Type B pancreatic cell (in vitro differentiated cells): ENCODE data around the gene FAM174C. TPM values are rescaled to one million over a fixed set of nuclear protein-coding genes. Genes with fewer than 3 reads are reported as not detected.

ENCODE experiments used
- DNase-seq: peaks from one replicate; pipeline ENCODE4 v3.0.0; 2021; ENCODE audit warnings: mixed read lengths; ENCODE audit not compliant: unreplicated experiment; ENCODE audit errors: extremely low spot score
- H3K27ac Mint-ChIP-seq: 2 replicates; pipeline ENCODE4 v1.8.0; 2021; ENCODE audit warnings: mild to moderate bottlenecking, mixed read lengths
- H3K27me3 Mint-ChIP-seq: 2 replicates; pipeline ENCODE4 v1.8.0; 2021; ENCODE audit warnings: mixed read lengths
- H3K36me3 Mint-ChIP-seq: 2 replicates; pipeline ENCODE4 v1.8.0; 2021; ENCODE audit warnings: mixed read lengths
- H3K4me1 Mint-ChIP-seq: one replicate; pipeline ENCODE4 v1.8.0; 2021; ENCODE audit warnings: mixed read lengths; ENCODE audit not compliant: unreplicated experiment
- H3K4me3 Mint-ChIP-seq: 2 replicates; pipeline ENCODE4 v1.8.0; 2021; ENCODE audit warnings: mild to moderate bottlenecking, mixed read lengths
- H3K9me3 Mint-ChIP-seq: 2 replicates; pipeline ENCODE4 v1.8.0; 2021; ENCODE audit warnings: mixed read lengths
- CTCF ChIP-seq: fragments of 200-600 bp; sonication (generic); conservative IDR thresholded peaks from 2 replicates; pipeline ENCODE4 v1.5.0; 2021; ENCODE audit warnings: antibody characterized with exemption, mild to moderate bottlenecking
- total RNA-seq: library from RNA; stranded (reverse); gene quantifications from 2 replicates; pipeline ENCODE4 v1.2.1, GENCODE V29; 2021; ENCODE audit warnings: low replicate concordance

Gene FAM174C
- total RNA-seq, 1 donor from 2014 or later: 30.6 TPM

- TF ChIP-seq CTCF: no peak
Measured at GRCh38 chr19:1262623-1263123, 12.7 kb upstream of the FAM174C start.

GRCh38 chr19:1263188-1263587, 12.1 kb upstream of the FAM174C start:
- no peak for TF ChIP-seq CTCF
- Mint-ChIP-seq H3K36me3 (no peaks in the 10 kb centered on the region), H3K4me3 (peak overlapping the region; percentile 73), H3K27me3 (peaks cover 3% of the 10 kb centered on the region), H3K4me1 (peaks cover 34% of the 10 kb centered on the region), H3K9me3 (no peaks in the 10 kb centered on the region), H3K27ac (peak overlapping the region; percentile 97)
- no peak for DNase-seq

More at GRCh38 chr19:1262623-1263123, 12.7 kb upstream of the FAM174C start:
- Mint-ChIP-seq H3K36me3 (peaks cover under 1% of the 10 kb centered on the region), H3K27ac (peak overlapping the region; percentile 97), H3K9me3 (no peaks in the 10 kb centered on the region), H3K4me1 (peaks cover 39% of the 10 kb centered on the region), H3K27me3 (peaks cover 3% of the 10 kb centered on the region), H3K4me3 (peak overlapping the region; percentile 73)
- no peak for DNase-seq

DNA sequence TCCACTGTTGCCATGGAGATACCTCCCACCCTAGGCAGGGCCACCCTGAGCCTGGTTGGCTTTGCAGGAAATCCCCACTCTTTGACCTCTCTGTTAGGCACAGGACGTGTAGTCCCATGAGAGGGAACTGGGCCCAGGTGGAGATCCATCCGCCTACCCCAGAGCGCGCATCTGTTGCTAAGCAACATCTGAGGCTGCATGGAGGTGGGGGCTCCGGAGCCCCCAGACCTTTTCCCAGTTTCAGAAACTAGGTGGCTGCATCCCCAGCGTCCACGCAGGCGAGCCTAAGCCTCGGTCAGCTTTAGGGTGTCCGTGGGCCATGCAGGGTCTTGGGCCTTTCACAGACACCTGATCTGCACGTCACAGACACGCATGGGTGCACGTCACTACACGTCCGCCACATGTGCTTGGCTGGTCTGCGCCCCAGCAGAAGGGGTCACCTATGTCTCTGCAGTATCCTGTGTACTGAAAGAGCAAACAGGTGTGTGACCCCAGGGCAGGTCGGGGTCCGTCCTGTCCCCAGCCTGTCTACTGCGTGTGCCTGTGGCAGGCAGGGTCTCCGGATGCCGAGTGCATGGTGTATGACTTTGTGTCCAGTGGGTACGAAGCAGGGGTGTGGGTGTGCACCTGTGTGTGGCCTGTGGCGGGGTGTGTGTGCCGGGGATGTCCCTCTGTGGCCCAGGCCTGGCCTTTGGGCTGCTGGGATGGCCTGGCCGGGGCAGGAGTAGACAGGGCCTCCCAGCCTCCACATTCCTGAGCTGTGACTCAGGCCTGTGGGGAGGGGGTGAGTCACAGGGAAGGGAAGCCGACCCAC, 10.3 kb upstream of the FAM174C start:
- no peak for DNase-seq
- peaks cover 26% of the 10 kb centered on the region for H3K4me1 Mint-ChIP-seq

DNA sequence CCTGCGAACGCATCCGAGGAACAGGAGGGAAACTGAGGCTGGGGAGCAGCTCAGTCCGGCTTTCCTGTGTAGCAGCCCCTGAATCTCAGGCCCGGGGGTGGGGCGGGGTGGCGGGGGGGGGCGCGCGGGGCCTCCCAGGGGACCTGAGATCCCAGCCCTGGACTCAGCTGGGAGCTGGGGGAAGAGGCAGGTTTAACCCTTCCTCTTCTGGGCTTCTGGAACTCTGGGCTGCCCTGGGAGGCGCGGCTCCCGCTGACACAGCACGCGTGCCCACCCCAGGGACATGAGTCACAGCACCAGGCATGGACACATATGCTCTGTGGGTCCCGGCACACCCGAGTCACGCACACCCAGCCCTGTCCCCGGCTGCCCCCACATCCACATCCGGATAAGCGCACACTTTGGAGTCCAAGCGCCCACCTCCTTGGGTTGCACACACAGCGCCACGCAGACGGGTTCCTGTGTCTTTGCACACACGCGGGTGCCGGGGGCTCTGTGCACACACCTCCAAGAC, 9.7 kb upstream of the FAM174C start:
- Mint-ChIP-seq H3K4me1 (peaks cover 31% of the 10 kb centered on the region), H3K4me3 (peak overlapping the region; percentile 80), H3K27me3 (peaks cover 3% of the 10 kb centered on the region), H3K36me3 (peaks cover 1% of the 10 kb centered on the region), H3K9me3 (no peaks in the 10 kb centered on the region), H3K27ac (peak overlapping the region; percentile 97)
- TF ChIP-seq CTCF: no peak
- DNase-seq: no peak

More for the DNA sequence above, 10.3 kb upstream of the FAM174C start:
- peak overlapping the region; percentile 97 for H3K27ac Mint-ChIP-seq
- no peak for TF ChIP-seq CTCF
- no peaks in the 10 kb centered on the region for H3K9me3 Mint-ChIP-seq
- peaks cover 3% of the 10 kb centered on the region for H3K27me3 Mint-ChIP-seq
- peak overlapping the region; percentile 80 for H3K4me3 Mint-ChIP-seq
- H3K36me3 Mint-ChIP-seq: no peaks in the 10 kb centered on the region

DNA sequence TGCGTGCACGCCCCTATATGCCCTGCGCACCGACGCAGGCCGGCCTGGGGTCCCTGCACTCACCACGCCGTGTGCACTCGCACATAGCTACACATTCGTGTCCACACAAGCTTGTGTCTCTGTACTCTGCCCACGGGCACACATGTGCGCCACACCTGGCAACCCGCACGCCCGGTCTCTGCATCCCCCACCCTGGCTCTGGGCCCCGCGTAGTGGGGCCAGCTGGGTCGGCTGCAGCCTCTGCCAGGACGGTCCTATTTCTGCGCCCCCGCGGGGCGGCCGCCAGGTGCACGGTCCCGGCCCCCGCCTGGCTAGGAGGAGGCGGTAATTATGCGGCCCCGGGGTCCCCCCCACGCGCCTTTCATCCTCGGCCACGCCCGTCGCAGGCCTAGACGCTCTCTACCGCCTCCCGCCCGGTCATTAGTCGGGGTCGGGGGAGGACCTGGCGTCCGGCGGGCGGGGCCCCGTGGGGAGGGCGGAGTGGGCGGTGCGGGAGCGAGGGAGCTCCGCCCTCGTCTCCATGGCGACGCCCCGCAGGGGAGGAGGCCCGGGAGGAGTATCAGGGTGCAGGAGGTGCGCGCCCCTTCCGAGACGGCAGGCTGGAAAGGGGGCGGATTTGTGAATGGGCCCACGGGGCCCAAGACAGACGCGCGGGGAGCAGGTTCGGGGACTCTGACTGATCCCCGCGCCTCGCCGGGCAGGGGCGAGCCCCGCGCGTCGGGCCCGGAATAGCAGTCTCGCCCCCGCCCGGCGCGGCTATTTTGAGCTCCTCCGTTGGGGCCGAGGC, 9.0 kb upstream of the FAM174C start:
- Mint-ChIP-seq H3K27me3 (peaks cover 3% of the 10 kb centered on the region), H3K4me3 (peak overlapping the region; percentile 71), H3K4me1 (peaks cover 36% of the 10 kb centered on the region), H3K36me3 (peaks cover 7% of the 10 kb centered on the region), H3K9me3 (no peaks in the 10 kb centered on the region), H3K27ac (peak overlapping the region; percentile 97)
- TF ChIP-seq CTCF: no peak
- no peak for DNase-seq
